GM12874 (cell line): ENCODE data around the gene S100A13.

Experiments used
- TF ChIP-seq, protein P1 (sequence below): IDR thresholded peaks from 2 replicates; pipeline ENCODE4 v1.5.1; 2011; ENCODE audit warnings: low read depth, mild to moderate bottlenecking, control low read depth, low read length, moderate library complexity; ENCODE audit not compliant: insufficient read depth

S100A13 gene

DNA sequence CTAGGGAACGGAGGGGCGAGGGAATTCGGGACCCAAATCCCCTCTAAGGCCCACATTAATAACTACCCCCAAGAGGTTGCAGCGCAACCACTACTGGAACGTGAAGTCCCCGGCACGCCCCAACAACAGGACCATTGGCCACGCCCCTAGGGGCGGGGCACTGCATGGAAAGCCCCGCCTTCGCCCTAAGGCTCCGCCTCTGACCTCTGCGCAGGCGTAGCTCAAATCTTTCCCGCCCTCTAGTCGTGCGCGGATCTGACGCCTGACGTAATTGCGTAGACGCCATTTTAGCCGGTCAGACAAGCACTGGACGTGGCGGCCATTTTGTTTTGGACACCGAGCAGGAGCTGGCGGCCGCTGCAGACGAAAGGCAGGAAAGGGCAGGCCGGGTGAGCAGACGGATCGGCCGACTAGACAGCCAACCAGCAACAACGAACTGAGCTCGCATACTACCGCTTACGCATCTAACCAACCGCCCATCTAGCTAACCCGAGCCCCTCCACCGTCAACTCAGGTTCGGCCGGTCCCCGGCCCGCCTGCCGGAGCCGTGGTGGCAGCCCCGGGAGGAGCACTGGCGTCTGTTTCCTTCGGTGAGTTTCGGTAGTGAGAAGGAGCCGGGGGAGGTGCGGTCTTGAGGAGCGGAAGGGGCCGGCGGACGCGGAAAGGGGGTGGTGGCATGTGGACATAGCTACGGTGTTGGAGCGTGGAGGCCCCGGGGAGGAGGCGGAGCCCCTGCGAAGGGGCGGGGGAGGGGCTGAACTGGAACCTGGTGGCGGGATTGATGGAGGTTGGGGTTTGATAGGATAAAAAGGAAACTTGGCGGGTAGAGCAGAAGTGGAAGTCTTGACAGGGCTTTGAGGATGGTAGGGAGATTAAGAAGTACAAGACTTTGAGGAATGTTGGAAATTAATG is 6.7 kb upstream of the S100A13 start, which contains the start of gene CHTOP:
Gene CHTOP (plus strand): TSS at position 313 of the 912 bp plus-strand sequence. CDS start 2,523 bp downstream, outside the sequence.
- TF ChIP-seq, protein P1, sequence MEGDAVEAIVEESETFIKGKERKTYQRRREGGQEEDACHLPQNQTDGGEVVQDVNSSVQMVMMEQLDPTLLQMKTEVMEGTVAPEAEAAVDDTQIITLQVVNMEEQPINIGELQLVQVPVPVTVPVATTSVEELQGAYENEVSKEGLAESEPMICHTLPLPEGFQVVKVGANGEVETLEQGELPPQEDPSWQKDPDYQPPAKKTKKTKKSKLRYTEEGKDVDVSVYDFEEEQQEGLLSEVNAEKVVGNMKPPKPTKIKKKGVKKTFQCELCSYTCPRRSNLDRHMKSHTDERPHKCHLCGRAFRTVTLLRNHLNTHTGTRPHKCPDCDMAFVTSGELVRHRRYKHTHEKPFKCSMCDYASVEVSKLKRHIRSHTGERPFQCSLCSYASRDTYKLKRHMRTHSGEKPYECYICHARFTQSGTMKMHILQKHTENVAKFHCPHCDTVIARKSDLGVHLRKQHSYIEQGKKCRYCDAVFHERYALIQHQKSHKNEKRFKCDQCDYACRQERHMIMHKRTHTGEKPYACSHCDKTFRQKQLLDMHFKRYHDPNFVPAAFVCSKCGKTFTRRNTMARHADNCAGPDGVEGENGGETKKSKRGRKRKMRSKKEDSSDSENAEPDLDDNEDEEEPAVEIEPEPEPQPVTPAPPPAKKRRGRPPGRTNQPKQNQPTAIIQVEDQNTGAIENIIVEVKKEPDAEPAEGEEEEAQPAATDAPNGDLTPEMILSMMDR, result no peak

DNA sequence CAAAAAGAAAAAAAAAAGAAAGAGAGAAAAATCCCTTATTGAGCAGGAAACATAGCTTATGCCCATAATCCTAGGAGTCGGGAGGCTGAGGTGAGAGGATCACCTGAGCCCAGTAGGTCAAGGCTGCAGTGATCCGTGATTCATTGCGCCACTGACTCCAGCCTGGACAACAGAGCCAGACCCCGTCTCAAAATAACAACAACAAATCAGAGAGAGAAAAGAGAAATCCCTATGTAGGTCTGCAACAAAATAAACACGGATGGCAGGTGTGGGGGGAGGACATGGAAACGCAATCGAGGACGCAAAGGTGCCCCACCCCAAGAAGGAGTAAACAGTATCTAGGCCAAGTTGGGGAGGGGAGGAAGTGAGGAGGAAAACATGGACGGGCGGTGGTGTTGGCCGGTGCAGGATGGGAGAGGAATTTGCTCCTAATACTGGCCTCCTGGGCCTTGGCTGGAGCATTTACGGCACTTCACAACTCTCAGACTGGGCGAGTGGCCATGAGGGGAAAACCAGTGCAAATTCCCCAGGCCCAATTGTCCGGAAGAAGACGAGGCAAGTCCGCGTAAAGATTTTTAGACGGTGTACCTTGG is 6.0 kb upstream of the S100A13 start:
- TF ChIP-seq, protein P1, result no peak

DNA sequence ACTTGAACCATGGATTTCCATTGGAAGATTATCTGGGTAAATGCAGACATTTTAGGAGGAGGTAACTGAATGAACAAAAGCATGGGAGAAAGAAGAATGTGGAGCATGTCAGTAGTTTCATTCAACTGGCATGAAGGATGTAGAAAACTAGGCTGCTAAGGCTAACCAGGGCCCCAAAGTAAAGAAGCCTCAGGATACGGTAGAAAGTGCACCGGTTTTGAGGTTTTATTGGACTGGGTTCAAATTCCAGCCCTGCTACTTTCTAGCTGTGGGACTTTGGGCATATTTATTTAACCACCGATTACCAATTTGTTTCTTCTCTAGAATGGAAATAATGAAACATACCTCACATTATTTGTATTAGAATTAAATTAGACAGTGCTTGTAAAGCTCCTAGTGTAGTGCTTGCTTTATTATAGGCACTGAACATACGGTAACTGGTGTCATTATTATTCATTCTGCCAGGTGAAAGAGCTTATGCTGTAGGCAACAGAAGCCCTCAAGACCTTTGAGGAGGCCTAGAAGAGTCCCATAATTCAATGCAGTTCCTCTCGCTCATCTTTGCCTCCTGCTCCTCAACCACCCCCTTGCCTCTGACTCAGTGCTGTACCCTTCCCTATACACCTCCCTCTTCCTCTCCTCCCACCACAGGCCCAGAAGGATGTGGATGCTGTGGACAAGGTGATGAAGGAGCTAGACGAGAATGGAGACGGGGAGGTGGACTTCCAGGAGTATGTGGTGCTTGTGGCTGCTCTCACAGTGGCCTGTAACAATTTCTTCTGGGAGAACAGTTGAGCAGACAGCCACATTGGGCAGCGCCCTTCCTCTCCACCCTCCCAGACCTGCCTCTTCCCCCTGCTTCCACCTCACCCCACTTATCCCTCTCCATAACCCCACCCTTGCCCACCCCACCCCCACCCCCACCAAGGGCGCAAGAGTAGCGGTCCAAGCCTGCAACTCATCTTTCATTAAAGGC is 4.0 kb upstream of the S100A13 start:
- TF ChIP-seq, protein P1, result no peak

DNA sequence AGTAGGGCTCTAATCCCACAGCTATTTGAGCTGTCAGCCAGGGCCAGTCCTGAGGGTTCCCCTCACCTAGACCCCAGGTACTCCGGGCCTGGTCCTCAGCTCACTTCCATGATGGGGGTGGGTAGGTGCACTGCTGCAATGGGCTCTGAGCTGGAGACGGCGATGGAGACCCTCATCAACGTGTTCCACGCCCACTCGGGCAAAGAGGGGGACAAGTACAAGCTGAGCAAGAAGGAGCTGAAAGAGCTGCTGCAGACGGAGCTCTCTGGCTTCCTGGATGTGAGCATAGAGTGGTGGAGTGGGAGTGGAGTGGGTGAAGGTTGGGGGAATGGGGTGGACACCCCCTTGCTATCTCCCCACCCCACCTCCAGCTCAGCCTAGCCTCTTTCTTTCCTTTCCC is 3.1 kb upstream of the S100A13 start:
- TF ChIP-seq, protein P1, result no peak

DNA sequence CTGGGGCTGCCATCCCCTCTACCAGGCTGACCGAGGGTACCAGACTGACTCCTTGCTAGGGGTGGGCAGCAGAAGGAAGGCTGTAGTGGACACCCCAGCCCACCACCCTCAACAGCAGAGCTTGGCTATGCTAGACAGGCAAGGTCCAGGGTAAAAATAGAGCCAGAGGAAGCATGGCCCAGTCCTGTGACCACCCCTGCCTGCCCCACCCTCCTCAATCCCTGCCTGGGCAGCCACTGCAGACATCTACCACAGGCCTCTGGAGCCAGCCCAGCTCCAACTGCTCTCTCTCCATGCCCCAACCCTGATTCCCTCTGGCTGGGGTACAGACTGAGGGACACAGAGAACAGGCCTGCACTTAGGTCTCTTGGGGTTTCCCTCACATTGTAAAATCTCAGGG is 2.7 kb upstream of the S100A13 start:
- TF ChIP-seq, protein P1, result no peak

DNA sequence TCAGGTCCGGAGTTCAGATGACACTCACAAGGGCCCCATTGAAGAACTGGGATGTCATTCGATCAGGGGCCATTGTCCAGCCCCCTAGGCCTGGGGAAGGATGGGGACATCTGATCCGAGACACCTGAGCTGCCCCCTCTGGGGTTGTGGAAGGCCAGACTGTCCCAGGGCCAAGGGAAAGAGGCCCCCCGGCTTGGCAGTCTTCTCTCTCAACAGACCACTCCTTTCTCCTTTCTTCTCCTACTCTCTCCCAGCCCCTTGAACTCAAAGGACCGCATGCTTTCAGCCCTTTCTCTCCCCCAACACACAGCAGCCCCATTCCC is 2.0 kb upstream of the S100A13 start:
- TF ChIP-seq, protein P1, result no peak
